ENCODE measurements around the gene ITPR2.
A peak's percentile ranks its signal among the peaks of the same experiment; 100 is the strongest.

Gene ITPR2

GRCh38 chr12:26622601-26623000, 210.4 kb downstream of the ITPR2 start:
- H3K4me3 ChIP-seq (ENCODE audit: low read depth, low read length): no peak overlapping the region
- TF ChIP-seq CTCF (IDR thresholded peaks at IDR 0.05; ENCODE audit: borderline replicate concordance, insufficient read depth, low read depth, low read length): no peak

- H3K4me3 ChIP-seq (ENCODE audit: low read depth, low read length): no peak overlapping the region
- TF ChIP-seq CTCF (IDR thresholded peaks at IDR 0.05; ENCODE audit: borderline replicate concordance, insufficient read depth, low read depth, low read length): no peak
Observed at GRCh38 chr12:26621932-26622331, 211.1 kb downstream of the ITPR2 start.

- TF ChIP-seq CTCF (IDR thresholded peaks at IDR 0.05; ENCODE audit: borderline replicate concordance, insufficient read depth, low read depth, low read length): no peak
Observed at GRCh38 chr12:26620907-26621306, 212.1 kb downstream of the ITPR2 start.

GRCh38 chr12:26617513-26617912, 215.5 kb downstream of the ITPR2 start:
- TF ChIP-seq CTCF (IDR thresholded peaks at IDR 0.05; ENCODE audit: borderline replicate concordance, insufficient read depth, low read depth, low read length): no peak
- H3K4me3 ChIP-seq (ENCODE audit: low read depth, low read length): no peak overlapping the region

More at GRCh38 chr12:26620907-26621306, 212.1 kb downstream of the ITPR2 start:
- H3K4me3 ChIP-seq (ENCODE audit: low read depth, low read length): no peak overlapping the region

- H3K4me3 ChIP-seq (ENCODE audit: low read depth, low read length): no peak overlapping the region
- TF ChIP-seq CTCF (IDR thresholded peaks at IDR 0.05; ENCODE audit: borderline replicate concordance, insufficient read depth, low read depth, low read length): peak; percentile 63
Observed at GRCh38 chr12:26614011-26614616, 218.9 kb downstream of the ITPR2 start.

GRCh38 chr12:26612203-26612602, 220.8 kb downstream of the ITPR2 start:
- H3K4me3 ChIP-seq (ENCODE audit: low read depth, low read length): no peak overlapping the region
- TF ChIP-seq CTCF (IDR thresholded peaks at IDR 0.05; ENCODE audit: borderline replicate concordance, insufficient read depth, low read depth, low read length): no peak

GRCh38 chr12:26611598-26611997, 221.4 kb downstream of the ITPR2 start:
- H3K4me3 ChIP-seq (ENCODE audit: low read depth, low read length): no peak overlapping the region
- no peak for TF ChIP-seq CTCF (IDR thresholded peaks at IDR 0.05; ENCODE audit: borderline replicate concordance, insufficient read depth, low read depth, low read length)

Measured in GM12875 (cell line).